HUES6 (cell line): Measurements from ENCODE around the gene EMSY.

Source experiments
- H3K27ac ChIP-seq: 2 replicates; pipeline ENCODE4 v1.7.0; 2013; ENCODE audit warnings: low read depth, mild to moderate bottlenecking, low read length, inconsistent platforms
- H3K27me3 ChIP-seq: 2 replicates; pipeline ENCODE4 v1.6.1; 2013; ENCODE audit warnings: low read length; ENCODE audit not compliant: control insufficient read depth, insufficient read depth
- H3K36me3 ChIP-seq: 2 replicates; pipeline ENCODE4 v1.6.1; 2013; ENCODE audit warnings: low read length; ENCODE audit not compliant: control insufficient read depth, insufficient read depth
- H3K4me1 ChIP-seq: 2 replicates; pipeline ENCODE4 v1.6.1; 2013; ENCODE audit warnings: low read length; ENCODE audit not compliant: control insufficient read depth, insufficient read depth
- H3K4me3 ChIP-seq: 2 replicates; pipeline ENCODE4 v1.5.1; 2013; ENCODE audit warnings: low read depth, low read length
- H3K9ac ChIP-seq: one replicate; pipeline ENCODE4 v1.6.1; 2013; ENCODE audit warnings: mild to moderate bottlenecking, low read length
- H3K9me3 ChIP-seq: 2 replicates; pipeline ENCODE4 v1.6.1; 2013; ENCODE audit warnings: low read depth, low read length; ENCODE audit not compliant: control insufficient read depth, insufficient read depth

The EMSY gene

GRCh38 chr11:76455931-76456330 lies 11.1 kb downstream of the EMSY start:
- peak overlapping the region; percentile 95 for H3K27ac ChIP-seq
- no peaks in the 10 kb centered on the region for H3K9me3 ChIP-seq
- H3K4me1 ChIP-seq, result peaks cover 62% of the 10 kb centered on the region
- no peaks in the 10 kb centered on the region for H3K27me3 ChIP-seq
- H3K36me3 ChIP-seq, result peaks cover 20% of the 10 kb centered on the region
- peak overlapping the region; percentile 59 for H3K9ac ChIP-seq
- peak overlapping the region; percentile 35 for H3K4me3 ChIP-seq

- H3K4me3 ChIP-seq, result no peak overlapping the region
- peak overlapping the region; percentile 95 for H3K27ac ChIP-seq
- H3K4me1 ChIP-seq, result peaks cover 62% of the 10 kb centered on the region
- no peaks in the 10 kb centered on the region for H3K9me3 ChIP-seq
- H3K36me3 ChIP-seq, result peaks cover 20% of the 10 kb centered on the region
- H3K27me3 ChIP-seq, result no peaks in the 10 kb centered on the region
- H3K9ac ChIP-seq, result no peak overlapping the region
Observed at GRCh38 chr11:76456571-76456970, 11.8 kb downstream of the EMSY start.

- Histone ChIP-seq H3K4me3 (no peak overlapping the region), H3K27ac (no peak overlapping the region), H3K36me3 (peaks cover 20% of the 10 kb centered on the region), H3K9ac (no peak overlapping the region), H3K9me3 (no peaks in the 10 kb centered on the region), H3K4me1 (peaks cover 46% of the 10 kb centered on the region), H3K27me3 (no peaks in the 10 kb centered on the region)
Observed at GRCh38 chr11:76459299-76459698, 14.5 kb downstream of the EMSY start.

- H3K9ac ChIP-seq, result no peak overlapping the region
- H3K4me1 ChIP-seq, result peaks cover 41% of the 10 kb centered on the region
- peaks cover 23% of the 10 kb centered on the region for H3K36me3 ChIP-seq
- no peaks in the 10 kb centered on the region for H3K9me3 ChIP-seq
- H3K27ac ChIP-seq, result no peak overlapping the region
- no peak overlapping the region for H3K4me3 ChIP-seq
- H3K27me3 ChIP-seq, result no peaks in the 10 kb centered on the region
Observed at GRCh38 chr11:76459846-76460245, 15.0 kb downstream of the EMSY start.

- Histone ChIP-seq H3K9me3 (no peaks in the 10 kb centered on the region), H3K9ac (no peak overlapping the region), H3K4me3 (no peak overlapping the region), H3K4me1 (peaks cover 18% of the 10 kb centered on the region), H3K27ac (no peak overlapping the region), H3K36me3 (peaks cover 30% of the 10 kb centered on the region), H3K27me3 (no peaks in the 10 kb centered on the region)
Observed at GRCh38 chr11:76462317-76462716, 17.5 kb downstream of the EMSY start.

- H3K27ac ChIP-seq, result no peak overlapping the region
- peaks cover 26% of the 10 kb centered on the region for H3K36me3 ChIP-seq
- H3K4me1 ChIP-seq, result no peaks in the 10 kb centered on the region
- no peak overlapping the region for H3K9ac ChIP-seq
- H3K4me3 ChIP-seq, result no peak overlapping the region
- no peaks in the 10 kb centered on the region for H3K9me3 ChIP-seq
- H3K27me3 ChIP-seq, result no peaks in the 10 kb centered on the region
Observed at GRCh38 chr11:76465701-76466100, 20.9 kb downstream of the EMSY start.

GRCh38 chr11:76466666-76467065 lies 21.8 kb downstream of the EMSY start:
- no peak overlapping the region for H3K27ac ChIP-seq
- no peak overlapping the region for H3K9ac ChIP-seq
- peaks cover 32% of the 10 kb centered on the region for H3K36me3 ChIP-seq
- no peaks in the 10 kb centered on the region for H3K27me3 ChIP-seq
- no peaks in the 10 kb centered on the region for H3K4me1 ChIP-seq
- no peak overlapping the region for H3K4me3 ChIP-seq
- H3K9me3 ChIP-seq, result no peaks in the 10 kb centered on the region

- Histone ChIP-seq H3K27me3 (no peaks in the 10 kb centered on the region), H3K9ac (no peak overlapping the region), H3K4me3 (no peak overlapping the region), H3K4me1 (no peaks in the 10 kb centered on the region), H3K9me3 (no peaks in the 10 kb centered on the region), H3K36me3 (peaks cover 43% of the 10 kb centered on the region), H3K27ac (no peak overlapping the region)
Observed at GRCh38 chr11:76469141-76469540, 24.3 kb downstream of the EMSY start.

- Histone ChIP-seq H3K27me3 (no peaks in the 10 kb centered on the region), H3K9me3 (no peaks in the 10 kb centered on the region), H3K27ac (no peak overlapping the region), H3K36me3 (peaks cover 47% of the 10 kb centered on the region), H3K4me1 (no peaks in the 10 kb centered on the region), H3K9ac (no peak overlapping the region), H3K4me3 (no peak overlapping the region)
Observed at GRCh38 chr11:76471382-76471781, 26.6 kb downstream of the EMSY start.

- H3K9me3 ChIP-seq, result 0 out of 2 replicates have a peak, but pooled peaks cover 4% of the 10 kb centered on the region
- H3K36me3 ChIP-seq, result peaks cover 34% of the 10 kb centered on the region
- no peaks in the 10 kb centered on the region for H3K4me1 ChIP-seq
- no peaks in the 10 kb centered on the region for H3K27me3 ChIP-seq
- no peak overlapping the region for H3K9ac ChIP-seq
- no peak overlapping the region for H3K27ac ChIP-seq
- no peak overlapping the region for H3K4me3 ChIP-seq
Observed at GRCh38 chr11:76480241-76480640, 35.4 kb downstream of the EMSY start.

- H3K27me3 ChIP-seq, result no peaks in the 10 kb centered on the region
Observed at GRCh38 chr11:76491644-76492043, 46.8 kb downstream of the EMSY start.

GRCh38 chr11:76493040-76493439 lies 48.2 kb downstream of the EMSY start:
- no peak overlapping the region for H3K4me3 ChIP-seq
- H3K27me3 ChIP-seq, result no peaks in the 10 kb centered on the region
- no peaks in the 10 kb centered on the region for H3K9me3 ChIP-seq
- peaks cover 20% of the 10 kb centered on the region for H3K36me3 ChIP-seq
- H3K27ac ChIP-seq, result no peak overlapping the region
- no peaks in the 10 kb centered on the region for H3K4me1 ChIP-seq
- H3K9ac ChIP-seq, result no peak overlapping the region

More at GRCh38 chr11:76491644-76492043, 46.8 kb downstream of the EMSY start:
- H3K27ac ChIP-seq, result no peak overlapping the region
- H3K36me3 ChIP-seq, result peaks cover 16% of the 10 kb centered on the region
- H3K4me3 ChIP-seq, result no peak overlapping the region
- H3K4me1 ChIP-seq, result no peaks in the 10 kb centered on the region
- H3K9me3 ChIP-seq, result no peaks in the 10 kb centered on the region
- H3K9ac ChIP-seq, result no peak overlapping the region
